Testis (tissue), 3 donors: ENCODE results near the gene MX1. TPM values are rescaled to one million over a fixed set of nuclear protein-coding genes. Genes with fewer than 3 reads are reported as not detected.

Source experiments
- DNase-seq: peaks from one replicate; pipeline ENCODE4 v3.0.0-alpha.2; 2019
- H3K27ac ChIP-seq, 2 donors: fragments of 200-600 bp; sonication (generic); one replicate each; pipeline ENCODE4 v1.5.1; 2019
- H3K27me3 ChIP-seq: fragments of 200-600 bp; sonication (generic); one replicate; pipeline ENCODE4 v1.5.1; 2019
- H3K36me3 ChIP-seq: fragments of 200-600 bp; sonication (generic); one replicate; pipeline ENCODE4 v1.5.1; 2017; ENCODE audit warnings: low read depth; ENCODE audit errors: missing control alignments
- H3K4me1 ChIP-seq: fragments of 200-600 bp; sonication (generic); one replicate; pipeline ENCODE4 v1.5.1; 2019
- H3K4me3 ChIP-seq, 2 donors: fragments of 200-600 bp; sonication (generic); one replicate each; pipeline ENCODE4 v1.5.1; 2017 to 2019
- H3K9me3 ChIP-seq: fragments of 200-600 bp; sonication (generic); one replicate; pipeline ENCODE4 v1.5.1; 2017
- CTCF ChIP-seq, 3 experiments: fragments of 450-650 bp in 2 of 3; fragments of 200-600 bp in 1 of 3; sonication (generic) in 1 of 3; IDR thresholded peaks; one replicate each; pipeline ENCODE4 v1.5.1; 2016 to 2019; ENCODE audit warnings: antibody characterized with exemption in 3 of 3, mild to moderate bottlenecking in 2 of 3, moderate library complexity in 1 of 3
- POLR2A ChIP-seq: fragments of 450-650 bp; IDR thresholded peaks from one replicate; pipeline ENCODE4 v1.6.1; 2017; ENCODE audit warnings: antibody characterized with exemption, mild to moderate bottlenecking, moderate library complexity
- WGBS, 2 donors: methylation state at CpG; one replicate each; pipeline ENCODE4 v1.1.5; 2018; 5-methylcytosine and 5-hydroxymethylcytosine counted together
- intact Hi-C: fragments of 100-400 bp; cut with DNase I; formaldehyde crosslinking; loops from one replicate; pipeline ENCODE4 v1.15.1; 2023; ENCODE audit warnings: low total_unique reads
- polyA plus RNA-seq: library from polyadenylated mRNA; stranded (reverse); fragments of 350-450 nt; fragmentation: Illumina TruSeq; extraction: RNeasy Lipid Tissue Mini Kit (QIAGEN cat#74804); gene quantifications from one replicate; pipeline ENCODE4 v1.2.3, GENCODE V29; 2014; ENCODE audit warnings: low read depth, low replicate concordance; ENCODE audit not compliant: insufficient read depth
- total RNA-seq, 2 donors: library from RNA; depleted of rRNA; stranded (reverse); fragments of >200 nt; gene quantifications; one replicate each; pipeline ENCODE4 v1.2.3, GENCODE V29; 2016

The MX1 gene
- total and polyA plus RNA-seq, 3 donors from 2014 or later = 18.0 to 36.1 (median 22.7) TPM

GRCh38 chr21:41460578-41461527 lies 34.8 kb downstream of the MX1 start:
- Histone ChIP-seq H3K4me1 (no peaks in the 10 kb centered on the region), H3K9me3 (no peaks in the 10 kb centered on the region), H3K36me3 (no peaks in the 10 kb centered on the region), H3K4me3 (no peak overlapping the region), H3K27ac (no peak overlapping the region), H3K27me3 (no peaks in the 10 kb centered on the region)
- intact Hi-C loops = loop anchor here (5.0 kb wide), 1 partner anchor 179 kb away; no protein-coding TSS in a partner anchor
- TF ChIP-seq POLR2A (no peak), CTCF (IDR thresholded peaks at IDR 0.05) (peak; percentile 61 to 71 (median 69))
- peak; percentile 87 for DNase-seq
- WGBS, 2 donors = 51% methylated on average over 12 to 17 of the region's 17 CpGs

- TF ChIP-seq POLR2A = no peak
- TF ChIP-seq CTCF (IDR thresholded peaks at IDR 0.05) = no peak
- intact Hi-C loops = no loop called here
- 86 to 92% methylated on average over 4 of the region's 4 CpGs for WGBS, 2 donors
- H3K27ac ChIP-seq = no peak overlapping the region
- no peak for DNase-seq
- H3K9me3 ChIP-seq = no peaks in the 10 kb centered on the region
- H3K4me1 ChIP-seq = no peaks in the 10 kb centered on the region
- no peaks in the 10 kb centered on the region for H3K36me3 ChIP-seq
- H3K27me3 ChIP-seq = no peaks in the 10 kb centered on the region
- no peak overlapping the region for H3K4me3 ChIP-seq
These were observed 39.2 kb downstream of the MX1 start for GRCh38 chr21:41465176-41465781.

- TF ChIP-seq POLR2A (no peak), CTCF (IDR thresholded peaks at IDR 0.05) (no peak)
- no peaks in the 10 kb centered on the region for H3K4me1 ChIP-seq
- H3K9me3 ChIP-seq = no peaks in the 10 kb centered on the region
- DNase-seq = no peak
- no peaks in the 10 kb centered on the region for H3K36me3 ChIP-seq
- intact Hi-C loops = no loop called here
- no peak overlapping the region for H3K27ac ChIP-seq
- H3K27me3 ChIP-seq = no peaks in the 10 kb centered on the region
- no peak overlapping the region for H3K4me3 ChIP-seq
- 79 to 89% methylated on average over 16 to 23 of the region's 23 CpGs for WGBS, 2 donors
These were observed 40.2 kb downstream of the MX1 start for GRCh38 chr21:41466024-41466820.

- H3K36me3 ChIP-seq = no peaks in the 10 kb centered on the region
- H3K4me3 ChIP-seq = no peak overlapping the region
- no peak overlapping the region for H3K27ac ChIP-seq
- no peak for DNase-seq
- no peaks in the 10 kb centered on the region for H3K4me1 ChIP-seq
- WGBS, 2 donors = 55 to 67% methylated on average over 5 of the region's 5 CpGs
- H3K9me3 ChIP-seq = no peaks in the 10 kb centered on the region
- H3K27me3 ChIP-seq = no peaks in the 10 kb centered on the region
- intact Hi-C loops = no loop called here
- TF ChIP-seq POLR2A (no peak), CTCF (IDR thresholded peaks at IDR 0.05) (no peak)
These were observed 44.0 kb downstream of the MX1 start for GRCh38 chr21:41470054-41470453.
